Mucosa of stomach (tissue), 1 donor: Measurements from ENCODE around the gene CNTNAP2.

Source experiments
- H3K27me3 ChIP-seq: one replicate; pipeline ENCODE4 v1.7.0; 2013; ENCODE audit warnings: mild to moderate bottlenecking, low read length; ENCODE audit not compliant: control insufficient read depth, insufficient read depth
- H3K36me3 ChIP-seq: one replicate; pipeline ENCODE4 v1.7.0; 2013; ENCODE audit warnings: low read length; ENCODE audit not compliant: control insufficient read depth, insufficient read depth
- H3K4me1 ChIP-seq: one replicate; pipeline ENCODE4 v1.7.0; 2013; ENCODE audit warnings: mild to moderate bottlenecking, low read length; ENCODE audit not compliant: control insufficient read depth, insufficient read depth
- H3K4me3 ChIP-seq: one replicate; pipeline ENCODE4 v1.7.0; 2013; ENCODE audit warnings: low read length
- H3K9ac ChIP-seq: one replicate; pipeline ENCODE4 v1.7.0; 2013; ENCODE audit warnings: mild to moderate bottlenecking, low read length, moderate library complexity
- H3K9me3 ChIP-seq: one replicate; pipeline ENCODE4 v1.7.0; 2013; ENCODE audit warnings: mild to moderate bottlenecking, low read length, moderate library complexity; ENCODE audit not compliant: control insufficient read depth
- donor health status: Pancreatic carcinoma.

The CNTNAP2 gene

DNA sequence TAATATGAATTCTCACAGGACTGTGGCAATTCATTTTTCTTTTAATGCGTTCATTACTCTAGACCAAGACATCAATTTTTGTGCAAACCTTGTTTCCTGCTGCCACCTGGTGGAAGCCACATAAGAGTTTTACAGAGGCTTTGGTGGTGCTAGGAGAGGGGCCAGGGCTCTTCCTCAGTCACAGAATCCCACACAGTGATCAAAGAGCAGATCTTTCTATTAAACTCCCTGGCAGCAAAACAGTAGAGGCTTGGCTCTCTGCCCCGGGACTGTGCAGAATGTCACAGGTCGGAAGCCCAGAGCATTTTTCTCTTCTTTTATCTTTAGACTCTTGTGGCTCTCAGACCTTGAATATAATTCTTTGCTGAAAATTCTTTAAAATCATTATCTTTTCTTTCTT is 1967.5 kb downstream of the CNTNAP2 start:
- no peaks in the 10 kb centered on the region for H3K9me3 ChIP-seq
- H3K9ac ChIP-seq: no peak overlapping the region
- H3K36me3 ChIP-seq: no peaks in the 10 kb centered on the region
- no peaks in the 10 kb centered on the region for H3K27me3 ChIP-seq
- no peaks in the 10 kb centered on the region for H3K4me1 ChIP-seq
- no peak overlapping the region for H3K4me3 ChIP-seq

- Histone ChIP-seq H3K9ac (no peak overlapping the region), H3K4me1 (no peaks in the 10 kb centered on the region), H3K27me3 (no peaks in the 10 kb centered on the region), H3K9me3 (no peaks in the 10 kb centered on the region), H3K4me3 (no peak overlapping the region), H3K36me3 (no peaks in the 10 kb centered on the region)
Measured at GRCh38 chr7:148091882-148092281, 1975.3 kb downstream of the CNTNAP2 start.

GRCh38 chr7:148093375-148094166 is 1977.0 kb downstream of the CNTNAP2 start:
- Histone ChIP-seq H3K4me1 (no peaks in the 10 kb centered on the region), H3K9ac (no peak overlapping the region), H3K36me3 (no peaks in the 10 kb centered on the region), H3K9me3 (no peaks in the 10 kb centered on the region), H3K4me3 (no peak overlapping the region), H3K27me3 (no peaks in the 10 kb centered on the region)

DNA sequence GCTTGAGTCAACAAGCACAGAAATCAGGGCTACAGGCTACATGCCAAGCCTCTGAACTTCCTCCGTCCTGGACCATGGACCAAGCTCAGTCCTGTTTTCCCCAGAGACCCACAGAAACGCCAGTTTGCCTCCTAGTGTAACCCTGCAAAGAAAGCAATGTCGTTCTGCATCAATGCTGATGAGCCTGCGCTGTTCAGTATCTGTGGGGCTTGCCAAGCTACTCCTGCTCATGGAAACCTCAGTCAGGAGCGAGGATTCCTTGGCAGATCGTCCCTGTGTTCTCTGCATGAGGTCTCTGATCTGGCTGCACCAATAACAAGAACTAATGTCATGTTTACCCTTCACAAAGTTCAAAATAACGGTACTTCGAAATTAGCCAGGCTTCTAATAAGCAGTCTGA is 1978.5 kb downstream of the CNTNAP2 start:
- H3K9me3 ChIP-seq: no peaks in the 10 kb centered on the region
- no peaks in the 10 kb centered on the region for H3K36me3 ChIP-seq
- no peak overlapping the region for H3K9ac ChIP-seq
- H3K4me1 ChIP-seq: no peaks in the 10 kb centered on the region
- H3K27me3 ChIP-seq: no peaks in the 10 kb centered on the region
- H3K4me3 ChIP-seq: no peak overlapping the region

DNA sequence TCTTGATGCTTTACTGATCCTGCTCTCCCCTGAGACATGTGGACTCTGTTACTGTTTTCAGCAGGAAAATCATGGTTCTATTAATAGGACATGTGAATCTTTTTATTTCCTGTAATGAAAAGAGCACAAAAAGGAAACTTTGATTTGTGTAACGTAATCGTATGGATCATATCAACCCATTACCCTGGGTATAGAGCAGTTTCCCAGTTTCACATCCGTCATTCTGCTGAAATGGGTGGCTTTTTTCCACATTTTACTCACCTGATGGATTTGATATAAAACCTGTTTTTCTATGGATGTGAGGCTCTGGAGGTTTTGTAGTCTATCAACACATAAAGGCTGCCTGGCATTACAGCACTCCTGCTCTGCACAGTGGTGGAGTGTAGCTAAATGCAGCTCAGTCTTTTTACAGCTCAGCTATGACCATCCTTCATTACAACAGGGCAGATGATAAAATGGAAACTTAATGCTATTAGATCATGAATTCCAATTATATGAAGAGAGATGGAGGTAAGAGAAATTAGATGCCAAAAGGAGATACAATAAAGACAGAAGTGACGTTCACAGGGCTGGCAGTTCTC is 1987.6 kb downstream of the CNTNAP2 start:
- Histone ChIP-seq H3K9me3 (no peaks in the 10 kb centered on the region), H3K27me3 (no peaks in the 10 kb centered on the region), H3K9ac (no peak overlapping the region), H3K36me3 (no peaks in the 10 kb centered on the region), H3K4me3 (no peak overlapping the region), H3K4me1 (no peaks in the 10 kb centered on the region)

DNA sequence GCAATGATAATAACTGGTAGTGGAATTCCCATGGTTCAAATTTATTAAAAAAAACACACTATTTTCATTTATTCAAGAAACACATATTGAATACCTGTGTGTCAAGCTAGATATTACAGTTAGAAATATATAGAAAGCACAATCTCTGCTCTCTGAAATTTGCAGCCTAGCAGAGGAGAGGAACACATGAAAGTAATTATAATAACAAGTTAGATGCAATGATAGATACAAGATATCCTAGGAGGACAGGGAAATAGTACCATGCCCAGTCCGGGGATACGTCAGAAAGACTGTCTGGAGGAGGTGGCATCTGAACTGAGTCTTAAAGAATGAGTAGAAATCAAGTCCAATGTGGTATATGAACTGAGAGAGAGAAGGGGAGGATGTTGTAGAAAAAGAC is 1988.3 kb downstream of the CNTNAP2 start:
- Histone ChIP-seq H3K27me3 (no peaks in the 10 kb centered on the region), H3K9ac (no peak overlapping the region), H3K4me1 (no peaks in the 10 kb centered on the region), H3K9me3 (no peaks in the 10 kb centered on the region), H3K36me3 (no peaks in the 10 kb centered on the region), H3K4me3 (no peak overlapping the region)

DNA sequence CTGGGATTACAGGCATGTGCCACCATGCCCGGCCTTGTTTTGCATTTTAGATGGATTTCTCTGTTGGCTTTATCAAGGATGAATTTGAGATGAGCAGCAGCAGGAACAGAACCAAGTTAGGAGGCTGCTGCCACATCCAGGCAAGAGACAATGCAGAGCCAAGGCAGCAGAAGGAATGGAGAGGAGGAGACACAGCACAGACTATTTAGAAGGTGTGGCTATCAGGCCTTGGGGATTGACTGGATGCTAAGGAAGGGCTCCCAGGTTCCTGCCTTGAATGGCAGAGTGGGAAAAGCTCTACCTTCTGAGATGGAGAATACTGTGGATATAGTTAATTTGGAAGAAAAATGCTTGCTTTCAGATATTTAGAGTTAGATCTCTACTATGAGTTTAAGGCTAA is 1989.3 kb downstream of the CNTNAP2 start:
- no peaks in the 10 kb centered on the region for H3K36me3 ChIP-seq
- no peaks in the 10 kb centered on the region for H3K9me3 ChIP-seq
- H3K4me3 ChIP-seq: no peak overlapping the region
- no peaks in the 10 kb centered on the region for H3K27me3 ChIP-seq
- no peak overlapping the region for H3K9ac ChIP-seq
- H3K4me1 ChIP-seq: no peaks in the 10 kb centered on the region

- Histone ChIP-seq H3K4me3 (no peak overlapping the region), H3K9me3 (no peaks in the 10 kb centered on the region), H3K27me3 (no peaks in the 10 kb centered on the region), H3K36me3 (no peaks in the 10 kb centered on the region), H3K9ac (no peak overlapping the region), H3K4me1 (no peaks in the 10 kb centered on the region)
Measured at GRCh38 chr7:148107443-148108127, 1991.0 kb downstream of the CNTNAP2 start.

GRCh38 chr7:148108381-148108780 is 1991.8 kb downstream of the CNTNAP2 start:
- H3K36me3 ChIP-seq: no peaks in the 10 kb centered on the region
- H3K9ac ChIP-seq: no peak overlapping the region
- H3K27me3 ChIP-seq: no peaks in the 10 kb centered on the region
- H3K4me3 ChIP-seq: no peak overlapping the region
- no peaks in the 10 kb centered on the region for H3K4me1 ChIP-seq
- no peaks in the 10 kb centered on the region for H3K9me3 ChIP-seq

DNA sequence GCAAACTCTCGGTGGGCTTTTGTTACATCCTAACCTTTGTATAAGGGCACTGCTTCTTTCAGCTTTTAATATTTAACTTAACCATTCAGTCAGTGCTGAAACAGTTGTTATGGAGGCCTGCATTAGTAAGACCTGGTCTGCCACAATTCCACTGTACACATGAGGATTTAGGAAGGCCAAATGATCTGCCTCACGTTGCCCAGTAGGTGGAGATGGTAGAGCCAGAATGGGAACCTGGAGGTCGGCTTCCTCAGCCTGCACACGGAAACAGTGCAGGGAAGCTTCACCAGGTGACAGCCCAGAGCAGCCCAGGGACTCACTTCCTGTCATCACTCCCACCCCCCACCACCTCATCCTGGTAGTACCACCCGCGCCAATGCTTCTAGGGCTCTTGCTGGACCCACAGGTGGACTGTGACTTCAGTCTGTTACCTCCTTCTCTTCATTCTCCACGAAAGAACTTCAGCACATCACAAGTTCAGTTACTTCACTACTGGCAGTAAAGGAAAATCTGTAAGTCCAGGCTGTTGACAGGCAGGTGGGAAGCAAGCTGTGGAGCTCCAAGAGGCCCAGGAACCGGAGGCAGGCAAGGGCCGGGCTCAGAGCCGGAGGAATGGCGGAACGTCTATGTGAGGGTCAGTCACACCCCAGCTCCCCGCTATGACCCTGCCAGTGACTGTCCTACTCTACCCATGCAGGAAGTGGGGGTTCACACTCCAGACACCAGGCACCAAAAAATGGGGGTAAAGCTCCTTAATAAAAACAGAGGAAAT is 1993.7 kb downstream of the CNTNAP2 start:
- no peak overlapping the region for H3K9ac ChIP-seq
- H3K36me3 ChIP-seq: no peaks in the 10 kb centered on the region
- no peaks in the 10 kb centered on the region for H3K9me3 ChIP-seq
- no peak overlapping the region for H3K4me3 ChIP-seq
- no peaks in the 10 kb centered on the region for H3K4me1 ChIP-seq
- H3K27me3 ChIP-seq: no peaks in the 10 kb centered on the region

DNA sequence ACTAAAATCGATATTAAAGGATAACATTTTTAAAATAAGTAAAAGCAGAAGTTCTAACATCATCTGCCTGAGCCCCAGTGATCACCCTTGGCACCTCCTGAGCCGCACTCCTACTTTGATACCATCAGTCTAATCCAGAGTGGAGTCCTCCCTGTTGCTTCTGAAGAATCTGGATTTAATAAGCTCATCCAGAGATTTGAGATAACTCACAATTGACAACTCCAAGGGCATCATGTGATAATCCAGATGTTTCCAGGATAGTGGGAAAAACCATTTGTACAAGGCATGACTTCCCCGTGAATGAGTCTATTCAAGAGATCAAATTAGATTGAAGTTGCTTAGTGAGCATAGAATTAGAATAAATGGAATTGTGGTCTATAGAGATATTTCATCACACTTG is 1998.2 kb downstream of the CNTNAP2 start:
- Histone ChIP-seq H3K4me1 (no peaks in the 10 kb centered on the region), H3K9me3 (no peaks in the 10 kb centered on the region), H3K9ac (no peak overlapping the region), H3K4me3 (no peak overlapping the region), H3K27me3 (no peaks in the 10 kb centered on the region), H3K36me3 (no peaks in the 10 kb centered on the region)

DNA sequence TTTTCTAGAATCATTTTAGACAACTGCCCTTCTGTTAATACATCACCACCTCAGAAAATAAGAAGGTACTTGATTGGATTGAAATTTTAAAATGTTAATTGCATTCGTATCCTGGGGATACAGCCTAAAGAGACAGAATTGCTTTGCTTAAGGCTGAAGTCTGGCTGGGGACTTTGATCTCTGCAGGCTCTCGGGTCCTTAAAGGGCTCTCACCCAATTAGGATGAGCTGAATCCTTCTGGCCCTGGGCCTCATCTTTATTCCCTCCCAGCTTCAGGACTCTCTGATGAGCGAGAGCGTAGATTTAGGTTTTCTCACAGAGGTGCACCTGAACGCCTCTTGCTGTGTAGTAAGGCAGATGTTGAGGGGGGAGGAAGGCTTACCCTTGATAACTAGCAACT is 1998.7 kb downstream of the CNTNAP2 start:
- Histone ChIP-seq H3K36me3 (no peaks in the 10 kb centered on the region), H3K27me3 (no peaks in the 10 kb centered on the region), H3K4me1 (no peaks in the 10 kb centered on the region), H3K4me3 (no peak overlapping the region), H3K9ac (no peak overlapping the region), H3K9me3 (no peaks in the 10 kb centered on the region)
